HG03439 (cell line): ENCODE results near the gene RNF183.
"Not testable (repeated sequence)": the region's sequence is repeated elsewhere in the genome, so short reads cannot be mapped to it uniquely, and the experiment has no call there.

Experiments used
- ATAC-seq: cut with Tn5 transposase; IDR thresholded peaks from one replicate; pipeline ENCODE4 v1.9.1; 2021; ENCODE audit warnings: mild to moderate bottlenecking, moderate library complexity; ENCODE audit not compliant: unreplicated experiment

Gene RNF183

DNA sequence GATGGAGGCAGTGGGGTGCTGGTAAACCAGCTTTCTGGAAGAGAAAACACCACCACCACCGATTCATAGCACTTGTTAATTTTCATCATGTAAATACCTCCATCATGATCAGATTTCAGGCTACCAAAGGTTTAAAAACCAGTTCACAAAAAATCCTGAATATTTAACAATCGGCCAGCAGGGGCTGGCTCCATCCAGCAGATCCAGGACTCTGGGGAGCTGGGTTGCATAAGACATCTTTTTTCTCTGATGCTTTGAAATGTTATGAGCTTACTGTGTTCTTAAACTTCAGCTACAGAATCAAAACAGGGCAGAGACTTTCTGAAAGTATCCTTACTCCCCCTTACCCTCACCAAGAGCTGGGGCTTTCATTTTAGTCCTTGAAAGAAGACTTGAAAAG is 14.6 kb upstream of the RNF183 start:
- ATAC-seq, result no peak

DNA sequence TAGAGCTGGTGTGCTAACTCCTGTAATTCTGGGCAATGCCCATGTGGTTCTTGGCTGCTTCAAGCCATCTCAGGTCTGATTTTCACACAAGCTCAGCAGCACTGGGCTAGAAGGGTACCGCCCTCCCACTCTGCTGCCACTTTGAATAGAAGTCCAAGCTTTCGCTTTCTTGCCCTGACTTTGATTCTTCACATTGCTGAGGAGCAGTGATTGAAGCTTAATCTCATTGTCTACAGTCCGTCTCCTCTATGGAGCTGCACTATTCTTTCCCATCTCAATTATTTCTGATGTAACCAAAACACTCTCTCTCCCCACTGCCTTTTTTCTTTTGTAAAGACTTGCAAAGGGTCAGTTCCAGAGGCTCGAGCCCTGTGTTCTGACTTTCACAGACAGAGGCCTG is 12.9 kb upstream of the RNF183 start:
- no peak for ATAC-seq

- no peak for ATAC-seq
These were observed 12.1 kb upstream of the RNF183 start for GRCh38 chr9:113315231-113315630.

DNA sequence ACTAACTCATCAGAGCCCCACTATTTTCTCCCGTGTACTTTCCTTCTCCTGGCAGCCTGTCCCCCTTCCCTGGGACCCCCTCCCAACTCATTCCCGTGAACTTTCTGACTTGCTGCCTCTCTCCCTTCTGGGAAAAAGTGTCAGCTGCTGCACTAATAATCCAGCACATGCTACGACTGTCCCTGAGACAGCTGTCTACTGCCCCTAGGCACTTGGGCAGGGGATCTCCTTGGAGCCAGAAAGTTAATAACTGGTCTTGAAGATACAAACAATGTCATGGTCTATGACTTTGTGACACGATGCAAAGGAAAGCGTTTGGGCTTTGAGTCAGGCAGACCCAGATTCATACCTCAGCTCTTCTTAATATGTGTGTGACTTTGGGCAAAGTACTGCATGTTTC is 10.1 kb upstream of the RNF183 start:
- no peak for ATAC-seq

- no peak for ATAC-seq
These were observed 8.8 kb upstream of the RNF183 start for GRCh38 chr9:113311961-113312360.

- no peak for ATAC-seq
These were observed 7.4 kb upstream of the RNF183 start for GRCh38 chr9:113310538-113310937.

DNA sequence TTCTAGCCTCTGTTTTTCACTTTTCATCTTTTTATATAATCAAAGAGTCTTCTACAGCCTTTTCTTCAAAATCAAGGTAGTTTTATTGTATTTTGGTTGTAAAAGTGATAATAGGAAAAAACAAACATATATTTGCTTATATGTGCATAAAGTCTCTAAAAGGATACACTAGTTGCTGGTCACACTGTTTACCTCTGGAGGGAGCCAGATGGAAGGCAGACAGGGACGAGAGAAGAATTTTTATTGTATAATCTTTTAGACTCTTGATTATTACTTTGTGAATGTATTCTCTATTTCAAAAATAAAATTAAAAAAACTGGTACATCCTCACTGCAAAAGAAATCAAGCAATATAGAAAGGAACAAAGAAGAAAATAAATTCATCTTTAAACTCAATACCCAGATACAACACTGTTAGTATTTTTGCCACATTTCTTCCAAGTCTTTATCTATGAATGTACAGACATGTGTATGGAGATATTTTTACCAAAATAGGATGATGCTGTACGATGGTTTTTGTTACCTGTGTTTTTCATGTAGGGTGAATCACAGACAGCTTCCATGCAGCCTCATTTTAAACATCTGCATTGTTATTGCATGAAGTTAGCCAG is 6.1 kb upstream of the RNF183 start:
- no peak for ATAC-seq

- no peak for ATAC-seq
These were observed 4.3 kb upstream of the RNF183 start for GRCh38 chr9:113307396-113307975.

- no peak for ATAC-seq
These were observed 3.4 kb upstream of the RNF183 start for GRCh38 chr9:113306566-113306965.

DNA sequence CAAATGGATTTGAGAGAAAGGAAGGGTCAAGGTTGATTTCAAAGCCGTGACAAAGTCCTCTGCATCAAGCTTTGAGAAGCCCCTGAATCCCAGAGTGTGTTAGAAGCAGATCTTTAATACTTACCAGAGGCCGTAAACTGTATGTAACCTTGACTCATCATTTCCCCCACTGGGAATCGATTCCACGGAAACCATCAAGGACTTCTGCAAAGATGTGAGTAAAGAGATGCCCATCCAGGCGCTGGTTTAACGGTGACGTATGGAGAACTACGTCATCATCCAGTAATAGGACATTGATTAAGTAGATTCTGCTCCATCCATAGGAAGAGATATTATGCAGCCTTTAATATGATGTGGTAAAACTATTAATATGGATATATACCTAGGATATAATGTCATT is 1.6 kb downstream of the RNF183 start:
- ATAC-seq, result no peak

DNA sequence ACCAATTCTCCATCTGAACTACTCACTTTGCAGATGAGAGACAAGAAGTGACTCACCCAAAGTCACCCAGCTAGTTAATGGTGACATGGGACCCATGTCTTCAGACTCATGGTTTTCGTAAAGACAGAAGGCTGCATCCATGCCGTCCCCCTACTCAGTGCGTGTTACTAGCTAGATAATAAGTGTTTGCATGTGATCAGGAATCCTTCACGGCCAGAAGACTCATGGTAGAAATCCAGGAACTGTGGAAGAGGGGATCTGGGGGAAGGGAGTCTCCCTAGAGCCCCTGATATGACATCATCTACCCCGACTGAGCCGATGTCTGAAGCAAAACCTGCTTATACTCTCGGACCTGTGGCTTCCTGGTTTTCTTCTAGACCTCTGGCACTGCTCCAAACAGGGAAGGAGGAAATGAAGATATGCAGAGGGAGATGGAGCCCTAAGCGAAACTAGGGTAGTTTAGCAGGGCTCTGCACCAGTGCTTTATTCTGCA is 3.3 kb downstream of the RNF183 start:
- no peak for ATAC-seq

GRCh38 chr9:113298924-113299770 is 4.0 kb downstream of the RNF183 start:
- ATAC-seq, result no peak

GRCh38 chr9:113298311-113298710 is 4.9 kb downstream of the RNF183 start:
- no peak for ATAC-seq

DNA sequence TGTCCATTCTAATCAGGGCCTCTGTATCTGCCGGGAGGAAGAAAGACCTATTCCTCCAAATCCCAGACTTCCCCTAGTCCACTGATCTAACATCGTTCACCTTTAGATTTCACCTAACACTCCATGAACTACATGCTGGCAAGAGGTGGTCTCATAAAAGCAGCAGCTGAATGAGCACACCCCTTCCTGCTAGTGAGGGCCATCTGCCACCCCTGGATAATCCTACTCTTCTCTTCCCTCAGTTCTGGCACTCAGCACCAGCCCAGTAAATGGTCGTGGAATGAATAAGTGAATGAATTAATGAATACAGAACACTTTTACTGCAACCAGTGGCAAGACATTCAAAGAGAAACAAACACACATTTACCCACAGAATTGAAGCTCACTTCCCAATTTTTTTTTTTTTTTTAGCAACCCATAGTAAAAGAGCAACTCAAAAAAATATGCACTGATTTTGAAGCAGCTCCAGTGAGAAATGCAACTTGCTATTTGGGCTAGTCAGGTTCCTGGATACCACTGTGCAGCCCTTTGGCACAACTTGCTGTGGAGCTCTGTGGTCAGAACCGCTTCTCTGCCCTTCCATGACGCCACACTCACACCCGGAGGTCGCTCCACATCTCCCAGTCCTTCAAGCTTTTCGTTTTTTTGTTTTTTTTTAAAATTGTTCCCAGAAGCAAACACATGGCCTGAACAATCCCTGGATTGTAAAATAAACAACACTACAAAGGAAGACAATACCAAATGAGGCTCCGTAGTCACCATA is 6.2 kb downstream of the RNF183 start:
- no peak for ATAC-seq

GRCh38 chr9:113296247-113296646 is 6.9 kb downstream of the RNF183 start:
- ATAC-seq, result not testable (repeated sequence)

- no peak for ATAC-seq
These were observed 9.8 kb downstream of the RNF183 start for GRCh38 chr9:113293285-113293878.

- ATAC-seq, result no peak
These were observed 13.0 kb downstream of the RNF183 start for GRCh38 chr9:113290052-113290607.

GRCh38 chr9:113289091-113289490 is 14.1 kb downstream of the RNF183 start:
- ATAC-seq, result no peak

GRCh38 chr9:113281356-113281755 is 21.8 kb downstream of the RNF183 start:
- no peak for ATAC-seq

GRCh38 chr9:113278840-113279239 is 24.3 kb downstream of the RNF183 start:
- no peak for ATAC-seq
